Body of pancreas (tissue), 4 donors: ENCODE results near the gene HAUS6.

ENCODE experiments used
- CTCF ChIP-seq, 7 experiments: fragments of 450-650 bp in 4 of 7; fragments of 200-600 bp in 3 of 7; sonication (generic) in 3 of 7; IDR thresholded peaks; one replicate each; pipeline ENCODE4 v1.5.1; 2016 to 2019; ENCODE audit warnings: antibody characterized with exemption in 7 of 7
- POLR2A ChIP-seq, 3 donors: fragments of 450-650 bp; IDR thresholded peaks; one replicate each; pipeline ENCODE4 v1.6.1; 2016; ENCODE audit warnings: antibody characterized with exemption in 3 of 3, mild to moderate bottlenecking in 2 of 3

- TF ChIP-seq CTCF (IDR thresholded peaks at IDR 0.05) (no peak), POLR2A (IDR thresholded peaks at IDR 0.05) (no peak)
Observed at GRCh38 chr9:19018201-19018600, 84.5 kb downstream of the HAUS6 start.
